ENCODE data around the gene TIFAB.

Gene TIFAB

DNA sequence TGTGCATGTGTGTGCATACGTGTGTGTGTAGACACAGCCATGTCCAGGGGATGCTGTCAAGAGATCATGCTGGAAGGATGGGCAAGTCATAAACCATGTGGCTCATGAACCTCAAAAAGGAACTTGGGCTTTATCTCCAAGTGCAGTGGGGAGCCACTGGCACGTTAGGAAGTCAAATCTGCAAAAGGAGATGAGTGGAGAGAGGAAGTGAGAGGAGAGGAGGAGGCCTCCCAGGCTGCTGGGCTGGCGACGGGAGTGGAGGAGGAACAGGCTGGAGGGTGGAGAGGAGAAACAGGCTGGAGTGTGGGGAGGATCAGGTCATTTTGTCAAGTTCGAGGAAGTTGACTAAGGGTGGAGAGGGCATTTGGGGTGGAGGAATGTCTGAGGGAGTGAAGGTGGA lies 29.2 kb upstream of the TIFAB start:
- no peak for DNase-seq

DNA sequence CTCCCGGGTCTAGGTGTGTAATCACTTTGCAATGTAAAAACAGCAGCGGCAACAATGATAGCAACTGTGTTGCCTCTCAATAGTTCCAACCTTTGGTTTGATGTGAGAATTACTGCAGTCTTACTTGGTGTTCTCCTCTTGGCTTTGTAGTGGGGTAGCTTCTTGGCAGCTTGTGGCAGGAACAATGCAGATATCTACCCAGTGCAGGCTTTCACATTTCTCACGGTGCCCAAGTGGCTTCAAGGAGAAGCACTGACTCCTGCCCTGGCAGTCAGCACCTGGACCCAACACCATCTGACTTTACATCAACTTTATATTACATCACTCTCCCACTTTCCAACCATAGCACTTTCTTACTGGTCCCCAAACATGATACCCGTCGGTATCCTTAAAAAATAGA lies 28.4 kb upstream of the TIFAB start:
- DNase-seq, result no peak

GRCh38 chr5:135478938-135479337 lies 26.8 kb upstream of the TIFAB start:
- no peak for DNase-seq

DNA sequence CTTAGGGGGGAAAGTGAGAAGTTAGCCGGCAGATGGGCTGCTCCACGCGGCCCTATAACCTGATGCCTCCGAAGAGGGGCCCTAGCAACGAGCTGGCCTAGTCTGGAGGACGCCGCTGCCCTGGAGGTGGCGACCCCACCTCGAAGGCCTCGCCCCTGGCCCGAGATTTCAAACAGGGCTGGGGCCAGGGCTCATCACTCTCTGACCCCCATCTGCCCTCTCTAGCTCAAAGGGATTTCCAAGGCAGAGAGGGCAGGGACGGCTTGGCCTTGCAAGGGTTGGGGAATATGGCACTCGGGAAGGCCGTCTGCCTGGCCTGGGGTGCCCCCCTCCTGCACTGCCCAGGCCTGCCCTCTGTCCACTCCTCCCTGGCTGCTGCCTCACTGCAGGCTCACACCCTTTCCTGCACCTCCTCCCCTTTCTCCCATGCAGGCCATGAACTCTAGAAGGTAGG lies 25.5 kb upstream of the TIFAB start:
- DNase-seq, result no peak

- DNase-seq, result no peak
These were observed 24.7 kb upstream of the TIFAB start for GRCh38 chr5:135476615-135477581.

GRCh38 chr5:135473956-135474670 lies 22.0 kb upstream of the TIFAB start:
- DNase-seq, result no peak

DNA sequence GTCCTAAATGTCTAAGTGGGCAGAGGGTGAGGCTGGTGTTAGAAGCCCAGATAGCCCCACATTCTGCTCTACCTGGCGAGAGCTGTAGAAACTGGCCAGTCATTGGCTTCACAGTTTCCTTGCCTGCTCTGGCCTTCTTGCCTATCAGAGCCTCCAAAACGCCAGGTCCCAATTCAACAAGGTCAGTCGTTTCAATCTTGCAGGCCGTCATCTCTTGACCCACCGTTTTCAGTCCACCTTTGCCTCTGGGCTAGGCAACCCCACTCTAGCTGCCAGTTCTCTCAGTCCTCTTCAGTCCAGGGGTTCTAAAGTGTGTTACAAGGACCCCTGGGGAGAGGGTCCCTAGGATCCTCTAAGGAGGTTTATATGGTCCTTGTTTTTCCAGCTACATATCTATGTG lies 20.0 kb upstream of the TIFAB start:
- no peak for DNase-seq

- DNase-seq, result no peak
These were observed 19.6 kb upstream of the TIFAB start for GRCh38 chr5:135471726-135472125.

DNA sequence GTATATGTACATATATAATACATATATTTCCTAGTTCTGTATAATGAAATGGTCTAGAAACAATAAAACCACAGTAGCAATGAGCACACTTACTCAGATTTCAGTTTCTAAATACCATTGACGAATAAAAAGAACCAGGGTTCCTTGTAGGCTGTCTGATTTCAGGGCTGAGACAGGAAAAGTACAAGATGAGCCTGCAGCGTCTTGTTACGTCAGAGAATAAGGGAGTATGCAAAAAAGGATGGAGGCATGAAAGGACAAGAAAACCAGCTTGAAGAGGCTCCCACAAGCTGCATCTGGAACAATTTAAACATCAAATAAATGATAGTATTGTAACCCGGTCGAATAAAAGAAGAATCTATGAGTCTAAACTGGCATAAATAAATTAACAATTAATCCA lies 17.8 kb upstream of the TIFAB start:
- DNase-seq, result no peak

DNA sequence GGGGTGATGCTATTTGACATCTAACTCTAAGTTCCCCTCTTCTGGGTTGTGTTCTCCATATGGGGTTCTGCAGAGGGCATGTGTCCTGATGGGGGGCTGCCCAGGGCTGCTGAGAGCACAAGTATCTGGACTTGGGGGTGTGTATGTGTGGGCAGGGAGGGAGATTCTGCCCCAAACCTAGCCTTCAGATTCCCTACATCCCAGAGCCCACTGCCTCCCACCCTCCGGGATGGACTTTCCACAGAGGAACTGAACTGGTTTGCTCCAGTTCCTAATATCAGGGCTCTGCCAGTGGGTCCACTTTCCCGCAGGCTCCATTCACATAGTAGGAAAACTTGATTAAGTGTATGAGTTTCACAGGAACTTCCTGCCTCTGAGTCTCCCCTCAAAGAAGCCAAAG lies 16.4 kb upstream of the TIFAB start:
- no peak for DNase-seq

DNA sequence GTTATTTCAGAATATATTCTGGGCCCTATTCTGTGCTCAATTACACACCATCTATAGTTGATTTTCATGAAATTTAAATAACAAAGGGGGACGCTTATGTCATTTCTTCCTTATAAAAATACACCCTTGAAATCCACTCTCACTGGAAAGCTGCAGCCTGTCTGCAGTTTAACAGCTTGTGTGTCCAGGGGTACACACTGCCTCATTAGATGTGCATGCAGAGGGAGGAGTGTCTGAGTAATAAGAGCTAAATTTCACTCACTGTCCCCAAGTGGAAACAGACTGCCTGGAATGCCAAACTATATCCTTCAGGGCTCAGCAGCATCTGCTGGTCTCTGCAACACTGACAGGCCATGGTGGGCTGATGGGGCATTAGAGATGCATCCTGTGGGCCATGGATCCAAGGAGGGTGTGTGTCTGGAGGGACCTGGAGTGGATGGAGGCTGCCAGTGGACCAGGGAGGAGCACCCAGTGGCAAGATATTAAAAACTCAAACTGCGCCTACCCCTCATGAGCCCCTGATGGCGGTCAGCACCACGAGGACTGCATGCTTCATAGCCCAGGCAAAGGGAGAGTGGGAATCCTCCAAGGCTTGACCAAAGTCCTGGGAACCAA lies 15.8 kb upstream of the TIFAB start:
- no peak for DNase-seq

- no peak for DNase-seq
These were observed 15.0 kb upstream of the TIFAB start for GRCh38 chr5:135467051-135467625.

DNA sequence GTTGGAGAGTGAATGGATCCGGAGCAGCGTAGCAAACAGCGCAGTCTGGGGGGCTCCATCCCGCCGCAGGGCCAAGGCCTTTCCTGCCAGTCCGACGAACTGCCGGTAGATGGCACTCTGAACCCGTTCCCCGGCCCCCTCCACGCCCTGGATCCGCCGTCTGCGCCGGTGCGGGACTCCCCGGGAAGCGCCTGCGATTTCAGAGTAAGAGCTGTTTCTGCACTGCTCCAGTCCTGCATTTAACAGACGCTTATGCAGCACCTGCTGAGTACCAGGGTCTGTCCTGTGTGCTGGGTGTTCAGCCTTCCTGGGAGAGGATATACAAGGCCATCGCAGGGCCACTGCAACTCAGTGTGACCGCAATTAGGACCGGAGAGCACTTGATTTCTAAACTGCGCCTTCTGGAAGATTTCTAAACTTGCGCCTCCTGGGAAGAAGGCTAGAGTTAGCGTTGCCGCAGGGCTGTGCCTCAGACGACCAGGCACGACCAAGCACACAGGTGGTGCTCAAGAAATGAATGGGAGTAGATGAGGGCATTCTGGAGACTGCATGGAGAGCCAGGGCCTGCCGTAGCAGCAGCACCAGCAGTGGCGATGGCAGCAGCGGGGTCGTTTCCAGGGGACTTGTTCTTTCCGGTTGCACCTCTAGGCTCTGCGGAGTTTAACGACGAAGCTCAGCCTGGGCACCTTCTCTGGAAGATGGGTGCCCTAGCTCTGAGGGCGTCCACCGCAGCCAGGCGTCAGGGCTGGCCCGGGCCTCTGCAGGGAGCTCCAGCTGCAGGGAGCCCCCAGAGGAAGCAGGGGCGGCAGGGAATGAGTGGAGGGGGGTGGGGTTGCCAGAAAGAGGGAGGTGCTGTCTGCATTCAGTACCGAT lies 14.3 kb upstream of the TIFAB start:
- DNase-seq, result peak; percentile 83

DNA sequence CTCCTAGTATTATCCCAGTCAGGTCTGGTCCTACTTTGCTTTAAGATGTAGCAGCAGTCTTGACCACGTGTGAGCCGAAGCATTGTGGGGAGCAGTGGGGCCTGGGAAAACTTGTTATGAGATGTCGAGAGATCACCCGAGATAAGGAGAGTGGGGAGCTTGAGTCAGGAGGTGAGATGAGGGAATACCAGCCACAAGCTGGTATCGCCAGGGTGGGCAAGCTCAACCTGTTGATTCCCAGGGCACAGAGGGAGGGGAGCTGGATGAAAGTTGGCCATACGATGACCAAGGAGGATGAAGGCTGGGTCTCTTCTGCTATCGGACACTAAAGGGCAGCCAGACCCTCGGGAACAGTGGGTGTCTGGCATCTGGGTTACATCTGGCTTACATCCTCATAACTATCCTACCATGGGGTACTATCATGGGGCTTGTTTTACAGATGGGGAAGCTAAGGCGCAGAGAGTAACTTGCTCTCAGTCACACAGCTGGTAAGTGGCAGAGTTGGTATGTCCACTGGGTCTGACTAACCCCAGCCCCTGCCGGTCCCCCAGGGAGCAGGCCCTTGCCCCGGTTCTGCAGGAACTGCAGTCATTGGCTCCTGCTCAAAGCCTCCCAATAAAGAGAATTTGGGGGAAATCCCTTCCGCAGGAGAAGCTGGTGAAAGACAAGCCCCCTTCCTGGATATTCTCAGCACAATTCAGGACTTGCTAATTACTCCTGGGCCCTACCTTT lies 13.4 kb upstream of the TIFAB start:
- no peak for DNase-seq

GRCh38 chr5:135462304-135462703 lies 10.2 kb upstream of the TIFAB start:
- DNase-seq, result peak; percentile 82

GRCh38 chr5:135461481-135462151 lies 9.5 kb upstream of the TIFAB start:
- DNase-seq, result no peak

DNA sequence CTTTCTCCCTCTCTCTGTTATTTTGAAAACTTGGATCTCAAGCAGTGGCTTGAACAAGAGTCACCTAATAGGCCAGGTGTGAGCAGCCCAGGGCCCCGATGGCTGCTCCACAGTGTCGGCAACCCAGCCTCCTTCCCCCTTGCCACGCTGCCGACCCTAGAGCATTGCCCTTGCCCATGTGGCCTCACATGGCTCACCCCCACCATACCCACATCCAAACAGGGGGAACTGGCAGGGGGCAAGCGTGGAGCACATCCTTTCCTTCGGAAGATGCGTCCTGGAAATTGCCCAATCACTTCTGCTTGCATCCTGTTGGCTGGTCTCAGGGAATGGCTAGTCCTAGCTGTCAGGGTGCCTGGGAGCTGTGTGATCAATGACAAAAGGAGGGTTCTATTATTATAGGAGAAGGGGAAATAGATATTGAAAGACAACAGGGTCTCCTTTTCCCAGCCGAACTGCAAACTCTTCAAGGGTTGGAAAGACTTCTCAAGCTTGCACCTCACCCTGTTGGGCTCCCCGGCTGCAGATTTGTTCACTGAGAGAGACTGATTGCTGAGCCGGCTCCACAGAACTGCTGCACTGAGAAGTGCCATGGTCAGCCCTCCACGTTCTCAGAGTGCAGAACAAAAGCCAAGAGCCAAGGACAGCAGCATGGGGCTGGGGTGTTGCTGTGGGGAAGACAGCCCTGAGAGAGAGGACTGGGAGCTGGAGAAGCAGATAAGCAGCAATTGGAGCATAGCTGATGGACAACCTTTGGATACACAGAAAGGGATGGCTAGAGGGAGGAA lies 8.3 kb upstream of the TIFAB start:
- DNase-seq, result no peak

DNA sequence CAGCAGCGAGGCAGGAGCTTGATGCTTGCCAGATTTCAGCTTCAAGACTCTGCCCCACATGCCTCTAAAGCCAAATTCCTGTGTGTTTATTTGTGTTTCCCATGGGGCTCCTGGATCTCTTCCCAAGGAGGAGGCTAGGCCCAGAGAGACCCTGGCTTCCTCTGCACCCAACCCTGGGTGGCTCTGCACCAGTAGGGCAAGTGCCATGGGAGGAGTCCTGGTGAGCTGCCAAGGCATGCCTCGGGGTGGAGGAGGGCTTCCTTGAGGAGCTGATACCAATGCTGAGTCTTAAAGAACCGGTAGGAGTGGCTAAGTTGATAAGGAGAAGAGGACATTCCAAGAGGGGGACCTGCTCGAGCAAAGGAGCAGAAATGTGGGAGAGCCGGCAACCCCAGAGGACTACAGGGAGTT lies 6.8 kb upstream of the TIFAB start:
- no peak for DNase-seq

GRCh38 chr5:135458356-135458755 lies 6.2 kb upstream of the TIFAB start:
- no peak for DNase-seq

- peak; percentile 73 for DNase-seq
These were observed 5.4 kb upstream of the TIFAB start for GRCh38 chr5:135457424-135458071.
